Measurements from ENCODE around the gene ZDHHC7. TPM values are rescaled to one million over a fixed set of nuclear protein-coding genes. Genes with fewer than 3 reads are reported as not detected.

ZDHHC7 gene
- total RNA-seq, 1 experiment from 2014 or later = 39.1 TPM

- Mint-ChIP-seq H3K36me3 (ENCODE audit: insufficient read depth in 1 of 3, low read depth in 3 of 3) (peaks cover 0 to 6% (median 2%) of the 10 kb centered on the region in 3 experiments; a peak in 2 of 7 replicates), H3K9me3 (peaks cover 4 to 8% of the 10 kb centered on the region in 2 experiments; a peak in 3 of 5 replicates), H3K27me3 (ENCODE audit: low read depth) (peaks cover 5% of the 10 kb centered on the region), H3K27ac (no peak overlapping the region), H3K4me3 (no peak overlapping the region), H3K4me1 (peaks cover 4 to 10% of the 10 kb centered on the region in 2 experiments; a peak in 3 of 4 replicates)
- WGBS (ENCODE audit: extremely low coverage, insufficient read length, low lambda C conversion rate) = no CpG with 5 or more reads among the region's 19 CpGs
- DNase-seq = no peak
- Histone ChIP-seq H2BK5ac (ENCODE audit: insufficient read length, low read length) (no peak overlapping the region), H4K20me1 (ENCODE audit: control insufficient read depth, insufficient read depth, insufficient read length) (no peaks in the 10 kb centered on the region), H3K9ac (ENCODE audit: extremely low read depth, insufficient read length, low read length) (no peak overlapping the region), H2BK15ac (ENCODE audit: low read depth, low read length) (no peak overlapping the region), H3K14ac (ENCODE audit: insufficient read depth, low read length) (no peak overlapping the region), H2BK12ac (ENCODE audit: insufficient read length, low read depth, low read length) (no peak overlapping the region), H4K8ac (replicated peaks; ENCODE audit: insufficient read length, low read depth, low read length) (no peak overlapping the region), H3K23ac (ENCODE audit: insufficient read length, low read depth, low read length) (no peak overlapping the region), H4K5ac (ENCODE audit: insufficient read length, low read depth, low read length) (no peak overlapping the region), H3K23me2 (ENCODE audit: insufficient read length, low read depth, low read length, poor library complexity, severe bottlenecking) (no peaks in the 10 kb centered on the region), H3K27ac (ENCODE audit: insufficient read length, low read depth, low read length) (no peak overlapping the region), H3K9me3 (ENCODE audit: control insufficient read depth, low read depth, low read length) (no peaks in the 10 kb centered on the region), H3K18ac (ENCODE audit: insufficient read length, low read depth, low read length) (no peak overlapping the region), H3K79me1 (ENCODE audit: insufficient read depth, low read depth, low read length, poor library complexity, severe bottlenecking) (no peaks in the 10 kb centered on the region), H3K79me2 (ENCODE audit: insufficient read depth, low read length) (no peaks in the 10 kb centered on the region), H3K56ac (ENCODE audit: insufficient read length, low read depth, low read length) (no peak overlapping the region), H4K91ac (ENCODE audit: insufficient read length, low read depth, low read length) (no peak overlapping the region), H3K27me3 (ENCODE audit: insufficient read depth, low read length) (no peaks in the 10 kb centered on the region), H2AFZ (ENCODE audit: low read length) (no peak overlapping the region), H3K4me2 (ENCODE audit: insufficient read depth, insufficient read length, low read length) (no peak overlapping the region), H2BK20ac (ENCODE audit: low read depth, low read length, poor library complexity, severe bottlenecking) (no peak overlapping the region), H2BK120ac (ENCODE audit: low read depth, low read length, poor library complexity, severe bottlenecking) (no peak overlapping the region), H3K4ac (ENCODE audit: low read depth, low read length) (no peak overlapping the region), H3K4me1 (ENCODE audit: insufficient read depth, low read length) (no peaks in the 10 kb centered on the region), H2AK5ac (ENCODE audit: insufficient read length, low read length) (no peak overlapping the region), H3T11ph (ENCODE audit: low read length) (no peak overlapping the region)
- no peak for TF ChIP-seq CTCF (conservative IDR thresholded peaks at IDR 0.05)
Observed at GRCh38 chr16:84964386-84965128, 46.8 kb downstream of the ZDHHC7 start.

Data from H9 (cell line).